NOMO-1 treated with DMSO at 0.1 percent for 48 hours (cell line): ENCODE data around the gene SRP9.
"Not testable (repeated sequence)": the region's sequence is repeated elsewhere in the genome, so short reads cannot be mapped to it uniquely, and the experiment has no call there.

Experiments used
- DNase-seq: peaks from one replicate; lab custom pipeline; 2025; ENCODE audit not compliant: unreplicated experiment; lab: John Stamatoyannopoulos, UW

Gene SRP9

DNA sequence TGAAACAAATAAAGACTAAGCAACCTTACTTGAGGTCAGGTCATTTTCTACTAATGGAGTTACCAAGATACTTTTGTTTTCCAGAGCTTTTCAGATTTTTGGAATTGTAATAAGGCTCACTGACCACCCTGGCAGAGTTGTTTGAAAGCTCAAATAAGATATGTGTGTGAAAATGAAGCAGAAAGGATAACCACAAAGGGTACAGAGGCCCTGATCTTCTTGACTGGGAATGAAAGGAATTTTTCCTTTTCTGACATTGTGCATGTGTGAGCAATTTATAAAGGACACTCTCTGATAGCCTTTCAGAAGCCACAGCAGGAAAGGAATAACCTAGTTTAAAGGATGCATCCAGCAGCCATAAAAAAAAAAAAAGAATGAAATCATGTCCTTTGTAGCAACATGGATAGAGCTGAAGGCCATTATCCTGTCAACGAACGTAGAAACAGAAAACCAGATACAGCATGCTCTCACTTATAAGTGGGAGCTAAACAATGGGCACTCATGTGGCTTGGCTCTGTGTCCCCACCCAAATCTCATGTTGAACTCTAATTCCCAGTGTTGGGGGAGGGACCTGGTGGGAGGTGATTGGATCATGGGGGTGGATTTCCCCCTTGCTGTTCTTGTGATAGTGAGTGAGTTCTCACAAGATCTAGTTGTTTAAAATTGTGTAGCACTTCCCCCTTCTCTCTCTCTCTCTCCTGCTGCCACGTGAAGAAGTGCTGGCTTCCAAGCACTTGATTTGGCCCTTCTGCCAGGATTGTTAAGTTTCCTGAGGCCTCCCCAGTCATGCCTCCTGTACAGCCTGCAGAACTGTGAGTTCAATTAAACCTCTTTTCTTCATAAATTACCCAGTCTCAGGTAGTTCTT lies 3.1 kb upstream of the SRP9 start:
- DNase-seq, result no peak

DNA sequence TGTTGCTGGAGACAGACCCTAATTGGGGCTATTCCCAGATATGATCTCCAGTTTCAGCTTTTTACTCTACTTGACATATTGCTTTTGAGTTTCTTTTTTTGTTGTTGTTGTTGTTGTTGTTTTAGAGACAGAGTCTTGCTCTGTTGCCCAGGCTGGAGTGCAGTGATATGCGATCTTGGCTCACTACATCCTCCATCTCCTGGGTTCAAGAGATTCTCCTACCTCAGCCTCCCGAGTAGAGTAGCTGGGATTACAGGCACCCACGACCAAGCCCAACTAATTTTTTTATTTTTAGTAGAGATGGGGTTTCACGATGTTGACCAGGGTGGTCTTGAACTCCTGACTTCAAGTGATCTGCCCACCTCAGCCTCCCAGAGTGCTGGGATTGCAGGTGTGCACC lies 1.3 kb upstream of the SRP9 start:
- no peak for DNase-seq

GRCh38 chr1:225777058-225777582 lies 506 bp upstream of the SRP9 start:
- no peak for DNase-seq

DNA sequence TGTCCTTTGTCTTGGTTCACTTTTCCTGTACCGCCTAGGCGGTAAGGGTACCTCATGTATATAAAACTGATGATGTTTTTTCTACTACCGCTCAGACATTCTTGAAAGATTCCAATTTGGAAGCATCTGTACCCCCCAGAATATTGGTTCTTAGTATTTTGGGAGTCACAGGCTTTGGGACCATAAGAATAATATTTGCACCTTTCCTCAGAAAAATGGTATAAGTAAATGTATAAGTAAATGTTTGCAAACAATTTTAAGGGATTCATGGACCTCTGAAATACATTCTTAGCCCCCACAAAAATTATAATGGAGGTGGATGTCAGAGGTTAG lies 677 bp downstream of the SRP9 start:
- no peak for DNase-seq

- DNase-seq, result not testable (repeated sequence)
Measured at GRCh38 chr1:225779165-225779564, 1.5 kb downstream of the SRP9 start.

DNA sequence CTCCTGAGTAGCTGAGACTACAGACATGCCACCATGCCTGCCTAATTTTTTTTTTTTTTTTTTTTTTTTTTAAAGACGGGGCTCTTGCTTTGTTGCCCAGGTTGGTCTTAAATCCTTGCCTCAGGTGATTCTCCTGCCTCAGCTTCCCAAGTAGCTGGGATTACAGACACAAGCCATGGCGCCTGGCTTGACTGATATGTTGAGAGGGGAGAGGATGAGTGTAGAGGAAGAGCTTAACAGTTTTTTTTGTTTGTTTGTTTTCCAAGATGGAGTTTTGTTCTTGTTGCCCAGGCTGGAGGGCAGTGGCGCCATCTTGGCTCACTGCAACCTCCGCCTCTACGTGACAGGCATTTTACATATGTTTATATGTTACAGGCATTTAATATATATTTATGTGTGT lies 2.5 kb downstream of the SRP9 start:
- no peak for DNase-seq

DNA sequence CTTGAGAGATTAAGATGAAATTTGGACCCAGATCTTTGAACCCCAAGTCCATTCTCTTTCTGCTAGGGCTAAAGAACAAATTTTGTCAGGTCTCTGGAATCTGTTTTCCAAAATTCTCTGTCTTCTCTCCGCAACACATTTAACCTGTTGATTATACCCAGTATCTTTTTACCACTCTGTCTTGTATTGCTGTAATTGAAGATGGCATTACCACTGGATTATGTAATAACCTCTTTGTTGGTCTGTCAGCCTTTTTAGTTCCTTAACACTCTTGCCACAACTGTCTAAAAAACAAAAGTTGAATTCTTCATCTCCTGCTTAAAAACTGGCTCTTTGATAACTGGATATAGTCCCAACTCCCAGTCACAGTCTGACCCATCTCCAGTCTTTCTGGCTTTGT lies 3.0 kb downstream of the SRP9 start:
- DNase-seq, result peak; percentile 42

DNA sequence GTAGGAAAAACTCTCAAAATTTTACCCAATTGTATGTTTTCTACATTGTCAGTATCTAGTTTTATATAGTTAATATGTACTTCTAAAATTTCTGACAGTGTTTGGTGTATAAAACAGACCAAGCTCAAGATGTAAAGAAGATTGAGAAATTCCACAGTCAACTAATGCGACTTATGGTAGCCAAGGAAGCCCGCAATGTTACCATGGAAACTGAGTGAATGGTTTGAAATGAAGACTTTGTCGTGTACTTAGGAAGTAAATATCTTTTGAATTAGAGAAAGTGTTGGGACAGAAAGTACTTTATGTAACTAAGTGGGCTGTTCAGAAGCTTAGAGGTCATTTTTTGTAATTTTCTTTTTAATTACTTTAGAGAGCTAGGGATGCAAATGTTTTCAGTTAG lies 11.5 kb downstream of the SRP9 start:
- not testable (repeated sequence) for DNase-seq

DNA sequence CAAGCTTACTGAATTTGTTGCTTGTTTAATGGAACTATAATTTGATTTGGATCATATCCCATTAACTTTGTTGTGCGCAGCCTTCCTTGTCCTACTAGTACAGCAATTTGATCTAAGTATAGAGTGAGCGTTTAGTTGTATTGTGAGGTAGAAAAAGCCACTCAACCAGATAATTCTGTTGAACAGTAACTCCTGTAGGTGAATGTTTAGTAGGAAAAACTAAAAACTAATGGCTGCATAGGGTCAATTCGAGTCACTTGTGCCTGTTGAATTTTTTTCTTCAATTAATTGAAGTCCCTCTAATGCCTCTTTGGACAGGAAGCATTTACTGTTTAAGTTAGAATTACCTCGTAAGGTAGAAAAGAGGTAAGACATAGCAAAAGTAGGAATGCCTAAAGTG lies 17.3 kb downstream of the SRP9 start:
- DNase-seq, result no peak

DNA sequence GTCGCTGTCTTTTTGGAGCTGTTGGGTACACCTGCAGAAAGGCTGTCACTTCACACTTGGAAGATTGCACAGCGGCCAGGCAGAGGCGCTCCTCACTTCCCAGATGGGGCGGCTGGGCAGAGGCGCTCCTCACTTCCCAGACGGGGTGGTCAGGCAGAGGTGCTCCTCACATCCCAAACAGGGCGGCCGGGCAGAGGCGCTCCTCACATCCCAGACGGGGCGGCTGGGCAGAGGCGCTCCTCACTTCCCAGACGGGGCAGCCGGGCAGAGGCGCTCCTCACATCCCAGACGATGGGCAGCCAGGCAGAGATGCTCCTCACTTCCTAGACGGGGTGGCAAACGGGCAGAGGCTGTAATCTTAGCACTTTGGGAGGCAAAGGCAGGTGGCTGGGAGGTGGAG lies 18.5 kb downstream of the SRP9 start:
- not testable (repeated sequence) for DNase-seq

GRCh38 chr1:225801146-225801545 lies 23.5 kb downstream of the SRP9 start:
- not testable (repeated sequence) for DNase-seq

DNA sequence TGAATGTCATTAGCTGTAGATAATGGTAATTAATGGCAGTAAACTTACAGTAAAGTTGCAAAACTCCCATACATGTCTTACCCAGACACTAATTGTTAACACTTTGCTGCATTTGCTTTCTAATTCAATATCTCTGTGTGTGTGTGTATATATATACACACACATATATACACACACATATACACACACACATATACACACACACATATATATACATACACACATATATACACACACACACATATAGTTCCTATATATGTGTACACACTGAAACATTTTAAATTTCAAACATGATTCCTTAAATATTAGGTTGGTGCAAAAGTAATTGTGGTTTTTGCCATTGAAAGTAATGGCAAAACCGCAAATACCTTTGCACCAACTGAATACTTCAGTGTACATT lies 28.6 kb downstream of the SRP9 start:
- DNase-seq, result no peak

DNA sequence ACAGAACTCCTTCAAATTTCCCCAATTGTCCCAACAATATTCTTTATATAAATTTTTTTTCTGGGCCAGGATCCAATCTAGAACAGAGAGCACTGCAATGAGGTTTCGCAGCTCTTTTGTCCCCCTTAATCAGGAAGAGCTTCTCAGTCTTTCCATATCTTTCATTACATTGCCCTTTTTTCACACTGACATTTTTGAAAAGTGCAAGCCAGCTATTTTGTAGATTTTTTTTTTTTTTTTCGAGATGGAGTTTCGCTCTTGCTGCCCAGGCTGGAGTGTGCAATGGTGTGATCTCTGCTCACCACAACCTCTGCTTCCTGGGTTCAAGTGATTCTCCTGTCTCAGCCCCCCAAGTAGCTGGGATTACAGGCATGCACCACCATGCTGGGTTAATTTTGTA lies 29.1 kb downstream of the SRP9 start:
- not testable (repeated sequence) for DNase-seq

DNA sequence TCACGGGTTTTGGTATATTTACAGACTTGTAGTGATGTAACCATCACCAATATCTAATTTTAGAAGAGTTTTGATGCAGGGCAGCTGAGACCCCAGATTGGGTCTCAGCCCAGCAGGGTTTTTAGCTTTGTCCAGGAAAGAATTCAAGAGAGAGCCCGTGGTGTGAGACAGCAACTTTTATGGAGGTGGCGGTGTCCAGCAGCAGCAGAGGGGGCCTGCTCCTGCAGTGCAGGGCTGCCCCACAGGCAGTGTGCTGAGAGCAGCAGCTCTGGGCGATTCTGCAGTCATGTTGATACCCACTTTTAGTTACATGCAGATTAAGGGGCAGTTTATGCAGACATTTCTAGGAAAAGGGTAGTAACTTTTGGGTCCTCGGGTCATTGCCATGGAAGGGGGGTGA lies 30.5 kb downstream of the SRP9 start:
- DNase-seq, result no peak

DNA sequence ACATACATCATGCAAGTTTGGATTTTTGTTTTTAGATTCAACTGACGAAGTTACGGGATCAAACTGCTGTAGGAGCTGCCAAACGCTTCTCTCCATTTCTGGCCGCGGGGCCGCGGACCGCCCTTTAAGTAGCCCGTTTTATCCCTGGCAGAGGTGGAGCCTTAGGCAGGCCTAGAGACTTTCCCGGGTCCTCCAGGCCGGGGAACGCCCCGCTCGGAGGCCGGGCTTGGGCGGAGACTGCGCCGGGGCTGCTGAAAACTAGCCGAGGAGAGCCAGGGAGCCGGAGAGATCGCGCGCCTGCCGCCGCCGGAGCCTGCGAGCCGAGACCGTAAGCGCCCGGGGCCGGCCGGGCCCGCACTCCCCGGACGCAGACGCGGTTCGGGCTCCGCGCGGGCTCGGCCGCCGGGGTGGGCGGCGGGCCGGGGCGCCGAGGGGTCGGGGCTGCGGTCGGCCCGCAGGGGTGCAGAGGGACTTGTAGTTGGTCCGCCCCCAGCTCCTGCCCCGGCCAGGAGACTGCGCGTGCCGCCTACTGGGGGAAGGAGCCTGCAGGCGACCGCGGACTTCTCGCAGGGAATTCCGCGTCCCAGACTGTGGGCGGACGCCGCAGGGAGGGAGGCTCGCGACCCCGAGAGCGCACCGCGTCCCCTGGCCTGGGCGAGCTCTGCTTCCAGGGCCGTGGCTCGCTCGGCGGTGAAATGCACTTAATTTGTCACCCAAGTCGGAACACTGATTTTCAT lies 32.4 kb downstream of the SRP9 start, which contains the start of gene EPHX1:
EPHX1 (plus strand) TSS at position 283 of the 737 bp plus-strand sequence. CDS start 18,606 bp downstream, outside the sequence.
- DNase-seq, result peak; percentile 74

DNA sequence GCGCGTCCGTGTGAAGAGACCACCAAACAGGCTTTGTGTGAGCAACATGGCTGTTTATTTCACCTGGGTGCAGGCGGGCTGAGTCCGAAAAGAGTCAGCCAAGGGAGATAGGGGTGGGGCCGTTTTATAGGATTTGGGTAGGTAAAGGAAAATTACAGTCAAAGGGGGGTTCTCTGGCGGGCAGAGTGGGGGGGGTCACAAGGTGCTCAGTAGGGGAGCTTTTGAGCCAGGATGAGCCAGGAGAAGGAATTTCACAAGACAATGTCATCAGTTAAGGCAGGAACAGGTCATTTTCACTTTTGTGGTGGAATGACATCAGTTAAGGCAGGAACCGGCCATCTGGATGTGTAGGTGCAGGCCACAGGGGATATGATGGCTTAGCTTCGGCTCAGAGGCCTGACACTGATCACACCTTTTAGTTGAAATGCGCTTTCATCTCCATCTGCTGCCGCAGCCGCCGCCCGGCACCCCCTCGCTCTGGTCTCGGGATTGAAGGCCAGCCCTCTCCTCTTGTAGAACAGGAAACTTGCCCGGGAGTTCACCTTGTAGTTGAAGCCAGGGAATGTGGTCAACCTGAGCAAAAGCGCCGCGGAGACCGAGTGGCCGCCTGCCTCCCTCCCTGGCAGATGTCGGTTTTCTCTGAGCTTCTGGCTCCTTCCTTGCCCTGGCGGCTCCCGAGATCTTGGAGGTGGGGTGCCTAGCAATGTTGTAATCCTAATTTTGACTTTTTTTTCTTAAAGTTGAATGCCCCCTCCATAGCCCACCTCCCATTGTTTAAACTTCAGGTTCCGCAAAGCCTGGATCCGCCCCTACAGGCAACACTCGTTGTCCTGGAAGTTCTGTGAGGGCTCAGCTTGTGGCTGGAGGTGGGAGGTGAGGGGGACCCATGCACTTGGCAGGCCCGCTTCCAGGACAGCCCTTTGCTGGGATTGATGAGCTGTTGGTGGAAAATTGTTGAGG lies 33.2 kb downstream of the SRP9 start:
- DNase-seq, result not testable (repeated sequence)

DNA sequence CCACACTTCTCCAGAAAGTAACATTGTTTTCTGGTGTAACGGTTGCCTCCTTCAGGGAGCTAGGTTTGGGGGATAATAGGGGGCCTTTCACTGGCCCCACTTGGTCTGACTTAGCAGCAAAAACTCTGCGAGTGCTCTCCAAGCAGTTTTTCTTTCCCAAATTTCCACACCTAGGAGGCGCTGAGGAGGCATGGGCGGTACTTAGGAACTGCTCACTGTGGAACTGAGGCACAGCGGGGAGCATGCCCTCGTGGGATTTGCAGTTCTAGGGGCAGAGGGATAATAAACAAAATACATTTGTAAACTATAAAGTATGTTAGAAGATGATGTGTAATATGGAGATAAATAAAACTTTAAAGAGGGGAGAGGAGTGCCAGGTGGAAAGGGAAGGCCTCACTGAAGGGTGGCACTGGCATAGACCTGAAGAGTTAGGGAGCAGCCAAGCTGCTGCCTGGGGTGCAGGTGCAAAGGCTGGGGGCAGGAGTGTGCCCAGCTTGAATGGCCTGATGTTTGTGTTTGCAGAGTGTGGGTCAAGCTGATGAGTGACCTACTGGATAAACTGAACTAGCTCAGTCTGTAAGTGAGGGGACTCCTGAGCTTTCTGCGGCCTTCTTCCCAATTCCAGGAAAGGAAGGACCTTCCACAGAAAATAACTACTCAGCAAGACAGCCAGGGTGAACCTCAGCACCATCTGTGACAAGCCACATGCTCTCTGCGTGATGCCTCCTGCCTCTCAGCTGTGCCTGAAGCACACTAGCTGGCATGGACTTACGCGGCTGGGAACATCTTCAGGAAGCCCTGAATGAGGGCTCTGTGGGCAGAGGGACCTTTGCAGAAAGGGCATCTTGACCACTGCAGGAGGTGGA lies 34.2 kb downstream of the SRP9 start:
- no peak for DNase-seq

- DNase-seq, result no peak
Measured at GRCh38 chr1:225812488-225813213, 35.0 kb downstream of the SRP9 start.

- DNase-seq, result peak; percentile 79
Measured at GRCh38 chr1:225813214-225813964, 35.8 kb downstream of the SRP9 start.
